Measurements from ENCODE around the gene C2CD3. TPM values are rescaled to one million over a fixed set of nuclear protein-coding genes. Genes with fewer than 3 reads are reported as not detected.

Gene C2CD3
- total RNA-seq, 1 donor from 2014 or later: 13.8 TPM

DNA sequence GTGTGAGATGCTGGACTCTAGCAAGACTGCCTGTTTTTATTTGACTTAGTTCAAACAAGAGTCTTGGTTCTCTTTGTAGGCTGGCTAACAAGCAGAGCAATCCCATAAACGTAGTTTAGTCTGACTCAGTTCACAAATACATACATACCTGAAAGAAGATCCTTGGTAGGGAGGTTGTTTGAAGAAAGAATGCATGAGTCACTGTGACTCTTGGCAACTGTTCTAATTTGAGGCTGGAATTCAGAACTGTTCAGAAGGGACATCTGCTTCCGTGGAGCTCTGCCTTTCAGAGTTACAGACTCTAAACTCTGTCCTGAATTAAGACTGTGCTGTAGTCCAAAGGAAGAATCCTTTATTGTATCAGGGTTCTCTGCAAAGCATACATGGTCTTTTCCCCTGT, 32.2 kb downstream of the C2CD3 start:
- Histone ChIP-seq H3K27me3 (ENCODE audit: low read depth) (no peaks in the 10 kb centered on the region), H3K27ac (replicated peaks) (peak overlapping the region; percentile 70), H3K4me1 (peaks cover 29% of the 10 kb centered on the region), H3K9me3 (replicated peaks) (no peaks in the 10 kb centered on the region), H3K4me3 (no peak overlapping the region), H3K36me3 (peaks cover 21% of the 10 kb centered on the region)
- intact Hi-C loops (cut with micrococcal nuclease): no loop called here
- no peak for DNase-seq
- TF ChIP-seq, protein P1, sequence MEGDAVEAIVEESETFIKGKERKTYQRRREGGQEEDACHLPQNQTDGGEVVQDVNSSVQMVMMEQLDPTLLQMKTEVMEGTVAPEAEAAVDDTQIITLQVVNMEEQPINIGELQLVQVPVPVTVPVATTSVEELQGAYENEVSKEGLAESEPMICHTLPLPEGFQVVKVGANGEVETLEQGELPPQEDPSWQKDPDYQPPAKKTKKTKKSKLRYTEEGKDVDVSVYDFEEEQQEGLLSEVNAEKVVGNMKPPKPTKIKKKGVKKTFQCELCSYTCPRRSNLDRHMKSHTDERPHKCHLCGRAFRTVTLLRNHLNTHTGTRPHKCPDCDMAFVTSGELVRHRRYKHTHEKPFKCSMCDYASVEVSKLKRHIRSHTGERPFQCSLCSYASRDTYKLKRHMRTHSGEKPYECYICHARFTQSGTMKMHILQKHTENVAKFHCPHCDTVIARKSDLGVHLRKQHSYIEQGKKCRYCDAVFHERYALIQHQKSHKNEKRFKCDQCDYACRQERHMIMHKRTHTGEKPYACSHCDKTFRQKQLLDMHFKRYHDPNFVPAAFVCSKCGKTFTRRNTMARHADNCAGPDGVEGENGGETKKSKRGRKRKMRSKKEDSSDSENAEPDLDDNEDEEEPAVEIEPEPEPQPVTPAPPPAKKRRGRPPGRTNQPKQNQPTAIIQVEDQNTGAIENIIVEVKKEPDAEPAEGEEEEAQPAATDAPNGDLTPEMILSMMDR (IDR thresholded peaks at IDR 0.05; ENCODE audit: borderline replicate concordance): no peak

DNA sequence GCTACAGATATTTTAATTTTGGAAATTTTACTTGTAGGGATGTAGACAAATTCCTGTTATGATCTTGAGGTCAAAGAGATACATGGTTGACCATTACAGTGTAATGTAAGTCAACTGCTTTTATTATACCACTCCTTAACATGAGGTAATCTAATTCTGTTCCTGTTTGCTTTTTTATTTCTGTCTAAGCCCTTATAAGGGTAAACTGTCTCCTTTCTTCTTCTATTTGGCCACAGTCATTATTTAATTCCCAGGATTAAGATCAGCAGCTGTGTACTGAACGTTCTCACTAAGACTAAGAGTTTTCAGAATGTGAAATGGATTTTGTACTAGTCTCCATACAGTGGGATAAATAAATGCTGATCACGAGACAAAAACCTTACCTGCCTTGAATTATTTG, 32.8 kb downstream of the C2CD3 start:
- TF ChIP-seq, protein P1 (IDR thresholded peaks at IDR 0.05; ENCODE audit: borderline replicate concordance): no peak
- H3K4me1 ChIP-seq: peaks cover 29% of the 10 kb centered on the region
- H3K27me3 ChIP-seq (ENCODE audit: low read depth): no peaks in the 10 kb centered on the region
- no peak for DNase-seq
- H3K36me3 ChIP-seq: peaks cover 26% of the 10 kb centered on the region
- peak overlapping the region; percentile 70 for H3K27ac ChIP-seq (replicated peaks)
- intact Hi-C loops (cut with micrococcal nuclease): no loop called here
- no peak overlapping the region for H3K4me3 ChIP-seq
- no peaks in the 10 kb centered on the region for H3K9me3 ChIP-seq (replicated peaks)

DNA sequence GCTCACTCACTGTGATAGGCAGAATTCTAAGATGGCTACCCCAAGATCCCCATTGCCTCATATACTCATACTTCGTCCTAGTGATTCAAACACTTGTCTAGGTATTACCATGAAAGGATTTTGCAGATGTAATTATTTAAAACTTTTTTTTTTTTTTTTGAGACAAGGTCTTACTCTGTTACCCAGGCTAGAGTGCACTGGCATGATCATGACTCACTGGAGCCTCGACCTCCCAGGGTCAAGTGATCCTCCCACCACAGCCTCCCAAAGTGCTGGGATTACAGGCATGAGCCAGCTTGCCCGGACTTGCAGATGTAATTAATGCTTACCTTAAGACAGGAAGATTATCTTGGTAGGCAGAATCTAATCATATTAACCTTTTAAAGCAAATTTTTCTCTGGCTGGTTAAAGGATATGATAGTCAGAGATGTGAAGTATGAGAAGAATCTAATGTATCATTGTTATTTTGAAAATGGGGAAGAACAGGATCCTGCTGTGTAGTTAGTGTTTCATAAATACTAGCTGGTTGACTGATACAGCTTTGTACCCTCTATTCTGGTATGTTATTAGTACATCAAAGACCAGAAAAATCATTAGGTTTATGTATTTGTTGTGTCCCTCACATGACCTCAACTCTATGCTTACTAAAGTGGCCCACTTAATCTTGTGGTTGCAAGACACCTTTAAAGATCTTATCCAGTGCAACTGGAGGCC, 35.5 kb downstream of the C2CD3 start:
- no peaks in the 10 kb centered on the region for H3K27me3 ChIP-seq (ENCODE audit: low read depth)
- no peak overlapping the region for H3K27ac ChIP-seq (replicated peaks)
- intact Hi-C loops (cut with micrococcal nuclease): no loop called here
- H3K4me3 ChIP-seq: no peak overlapping the region
- TF ChIP-seq, protein P1 (IDR thresholded peaks at IDR 0.05; ENCODE audit: borderline replicate concordance): no peak
- peaks cover 19% of the 10 kb centered on the region for H3K4me1 ChIP-seq
- DNase-seq: no peak
- no peaks in the 10 kb centered on the region for H3K9me3 ChIP-seq (replicated peaks)
- H3K36me3 ChIP-seq: peaks cover 45% of the 10 kb centered on the region

DNA sequence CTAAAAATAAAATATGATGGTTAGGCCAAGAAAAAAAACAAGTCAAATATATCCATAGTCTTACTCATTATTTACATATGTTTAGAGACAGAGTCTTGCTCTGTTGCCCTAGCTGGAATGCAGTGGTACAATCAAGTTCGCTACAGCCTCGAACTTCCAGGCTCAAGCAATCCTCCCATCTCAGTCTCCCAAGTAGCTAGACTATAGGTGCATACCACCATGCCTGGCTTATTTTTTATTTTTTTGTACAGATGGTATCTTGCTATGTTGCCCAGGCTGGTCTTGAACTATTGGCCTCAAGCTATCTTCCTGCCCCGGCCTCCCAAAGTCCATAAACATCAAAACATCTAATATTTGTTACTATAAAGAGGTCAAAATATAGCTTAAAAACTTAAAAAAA, 36.1 kb downstream of the C2CD3 start:
- Histone ChIP-seq H3K36me3 (peaks cover 45% of the 10 kb centered on the region), H3K27ac (replicated peaks) (no peak overlapping the region), H3K9me3 (replicated peaks) (no peaks in the 10 kb centered on the region), H3K4me3 (no peak overlapping the region), H3K4me1 (peaks cover 18% of the 10 kb centered on the region), H3K27me3 (ENCODE audit: low read depth) (no peaks in the 10 kb centered on the region)
- intact Hi-C loops (cut with micrococcal nuclease): no loop called here
- no peak for DNase-seq
- TF ChIP-seq, protein P1 (IDR thresholded peaks at IDR 0.05; ENCODE audit: borderline replicate concordance): no peak

DNA sequence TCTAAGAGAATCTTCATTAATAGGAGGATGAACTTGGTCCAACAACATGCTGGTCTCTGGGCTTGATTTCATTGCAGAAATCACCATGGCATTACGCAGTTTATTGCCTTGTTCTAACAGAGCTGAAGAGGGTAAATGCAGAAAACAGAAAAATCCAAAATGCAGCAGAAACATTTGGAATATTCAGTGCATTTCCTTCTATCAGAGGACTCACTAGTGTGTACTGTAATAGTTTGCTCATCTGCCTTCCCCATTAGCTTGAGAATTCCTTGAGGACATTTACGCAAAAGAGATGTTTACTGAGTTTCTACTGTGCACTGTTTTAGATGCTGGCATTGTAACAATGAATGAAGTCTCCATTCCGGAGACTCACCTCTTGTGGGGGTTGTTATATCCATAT, 37.4 kb downstream of the C2CD3 start:
- TF ChIP-seq, protein P1 (IDR thresholded peaks at IDR 0.05; ENCODE audit: borderline replicate concordance): no peak
- Histone ChIP-seq H3K4me3 (no peak overlapping the region), H3K27me3 (ENCODE audit: low read depth) (no peaks in the 10 kb centered on the region), H3K27ac (replicated peaks) (no peak overlapping the region), H3K9me3 (replicated peaks) (no peaks in the 10 kb centered on the region), H3K4me1 (peaks cover 6% of the 10 kb centered on the region), H3K36me3 (peaks cover 45% of the 10 kb centered on the region)
- intact Hi-C loops (cut with micrococcal nuclease): no loop called here
- no peak for DNase-seq
